K562 (cell line): ENCODE data around the gene ASCL2. TPM values are rescaled to one million over a fixed set of nuclear protein-coding genes. Genes with fewer than 3 reads are reported as not detected.

Experiments used
- ATAC-seq: fragments of 200-7000 bp; cut with Tn5 transposase; 3 replicates; pipeline ENCODE4 v1.9.1; 2020; ENCODE audit warnings: moderate library complexity
- BruUV-seq: library from RNA; stranded (reverse); fragments of 400-500 nt; replicated peaks from 2 replicates; lab custom pipeline; 2021; lab: Mats Ljungman, UMichigan
- CTCF ChIA-PET: fragments of 300-600 bp; formaldehyde crosslinking; extraction: SDS; loops from one replicate; lab custom pipeline; 2021; ENCODE audit warnings: low intra/inter-chr PET ratio; lab: Yijun Ruan, JAX
- POLR2A ChIA-PET: fragments of 300-600, 350-650 bp; sonication (Branson Sonifier 250); formaldehyde crosslinking; extraction: SDS; loops from one replicate; lab custom pipeline; 2021; ENCODE audit warnings: antibody characterized with exemption, inconsistent platforms; lab: Yijun Ruan, JAX
- DNase-seq, 4 experiments: peaks; one replicate each; pipeline versions ENCODE4 v3.0.0 to v3.0.0-alpha.2; 2011 to 2018; ENCODE audit warnings: low spot score in 3 of 4, mixed read lengths in 3 of 4; ENCODE audit errors: extremely low read depth in 1 of 4
- FAIRE-seq: peaks from 2 replicates; lab custom pipeline; 2011; peaks lifted over from hg19 to GRCh38; lab: Jason Lieb, UNC
- H2AFZ ChIP-seq: 2 replicates; pipeline ENCODE4 v1.6.0; 2011; ENCODE audit warnings: low read depth, low read length, control low read depth, inconsistent platforms
- H3K27ac ChIP-seq: fragments of 200-600 bp; 3 replicates; pipeline ENCODE4 v1.8.0; 2011; ENCODE audit warnings: low read depth, mild to moderate bottlenecking, control low read depth, inconsistent platforms, low read length, moderate library complexity, mixed read lengths; ENCODE audit errors: extremely low read depth
- H3K27me3 ChIP-seq, 2 experiments: fragments of 300-600 bp in 1 of 2; 2 replicates in 1 of 2; 3 replicates in 1 of 2; pipeline versions ENCODE4 v1.6.0 to v1.8.0; 2011; ENCODE audit warnings: inconsistent platforms in 2 of 2, low read length in 2 of 2, mild to moderate bottlenecking in 1 of 2, mixed read lengths in 1 of 2, moderate library complexity in 1 of 2; ENCODE audit not compliant: control insufficient read depth in 2 of 2, insufficient read depth in 2 of 2
- H3K36me3 ChIP-seq: fragments of 300-600 bp; 3 replicates; pipeline ENCODE4 v1.8.0; 2011; ENCODE audit warnings: mild to moderate bottlenecking, low read length, inconsistent platforms; ENCODE audit not compliant: control insufficient read depth, insufficient read depth
- H3K4me1 ChIP-seq, 2 experiments: fragments of 200-600 bp in 1 of 2; replicated peaks in 1 of 2; 2 replicates in 1 of 2; 3 replicates in 1 of 2; pipeline versions ENCODE4 v1.5.1 to v1.8.0; 2011; ENCODE audit warnings: inconsistent platforms in 2 of 2, low read length in 2 of 2, mild to moderate bottlenecking in 1 of 2, mixed read lengths in 1 of 2, moderate library complexity in 1 of 2; ENCODE audit not compliant: control insufficient read depth in 2 of 2, insufficient read depth in 2 of 2
- H3K4me2 ChIP-seq: 2 replicates; pipeline ENCODE4 v1.6.1; 2011; ENCODE audit warnings: low read length, control low read depth, inconsistent platforms, mixed read lengths; ENCODE audit not compliant: insufficient read depth
- H3K4me3 ChIP-seq: fragments of 200-600 bp; sonication (generic), shearing (Covaris generic); 2 replicates; pipeline ENCODE4 v1.5.1; 2016; ENCODE audit warnings: control low read depth, inconsistent platforms
- H3K79me2 ChIP-seq: fragments of 200-600 bp; 3 replicates; pipeline ENCODE4 v1.8.0; 2011; ENCODE audit warnings: low read length, inconsistent platforms; ENCODE audit not compliant: control insufficient read depth, insufficient read depth
- H3K9ac ChIP-seq, 2 experiments: 2 replicates each; pipeline versions ENCODE4 v1.6.0 to v1.6.1; 2011; ENCODE audit warnings: low read depth in 2 of 2, low read length in 2 of 2, control low read depth in 1 of 2, inconsistent platforms in 1 of 2, mild to moderate bottlenecking in 1 of 2, mixed read lengths in 1 of 2; ENCODE audit not compliant: insufficient read depth in 1 of 2
- H3K9me1 ChIP-seq: one replicate; pipeline ENCODE4 v1.6.0; 2011; ENCODE audit warnings: inconsistent platforms, mild to moderate bottlenecking, low read length, moderate library complexity; ENCODE audit not compliant: control insufficient read depth, insufficient read depth
- H3K9me3 ChIP-seq: replicated peaks from 2 replicates; pipeline ENCODE4 v1.5.1; 2011; ENCODE audit warnings: low read depth, low read length, inconsistent platforms; ENCODE audit not compliant: control insufficient read depth, insufficient read depth
- H4K20me1 ChIP-seq: replicated peaks from 2 replicates; pipeline ENCODE4 v1.6.1; 2011; ENCODE audit warnings: low read length, inconsistent platforms, mixed read lengths; ENCODE audit not compliant: control insufficient read depth, insufficient read depth
- ATF1 ChIP-seq, 2 experiments: fragments of 450-650 bp in 1 of 2; IDR thresholded peaks; 2 replicates each; pipeline ENCODE4 v1.6.1; 2016; ENCODE audit warnings: missing compliant biosample characterization in 1 of 2, missing genetic modification characterization in 1 of 2
- CEBPB ChIP-seq: fragments of 450-650 bp; IDR thresholded peaks from 2 replicates; pipeline ENCODE4 v1.6.1; 2016; ENCODE audit warnings: missing genetic modification characterization, missing compliant biosample characterization
- DACH1 ChIP-seq: fragments of 450-650 bp; IDR thresholded peaks from 2 replicates; pipeline ENCODE4 v1.6.1; 2018; ENCODE audit not compliant: partially characterized antibody
- EP300 ChIP-seq: IDR thresholded peaks from 2 replicates; pipeline ENCODE4 v1.6.1; 2012; ENCODE audit warnings: low read length, improper control_type of control experiment
- ETS1 ChIP-seq: conservative IDR thresholded peaks from 2 replicates; pipeline ENCODE4 v1.6.1; 2011; ENCODE audit warnings: low read depth, mild to moderate bottlenecking, low read length; ENCODE audit not compliant: control insufficient read depth
- KLF13 ChIP-seq: fragments of 450-650 bp; IDR thresholded peaks from 2 replicates; pipeline ENCODE4 v1.6.1; 2016; ENCODE audit warnings: missing genetic modification characterization, low read depth, mild to moderate bottlenecking, missing compliant biosample characterization, moderate library complexity, borderline replicate concordance
- MLX ChIP-seq, 2 experiments: fragments of 450-650 bp in 1 of 2; sonication (generic) in 1 of 2; formaldehyde crosslinking; conservative IDR thresholded peaks; 2 replicates each; pipeline versions ENCODE4 v1.4.0 to v1.8.1; 2020 to 2022; ENCODE audit warnings: mild to moderate bottlenecking in 1 of 2, missing genetic modification reagents in 1 of 2
- NUFIP1 ChIP-seq: fragments of 450-650 bp; IDR thresholded peaks from 2 replicates; pipeline ENCODE4 v1.6.1; 2018; ENCODE audit not compliant: partially characterized antibody
- PREB ChIP-seq: sonication (generic); formaldehyde crosslinking; IDR thresholded peaks from 2 replicates; pipeline ENCODE4 v1.8.1; 2023; ENCODE audit warnings: mild to moderate bottlenecking, missing genetic modification reagents
- SMC3 ChIP-seq: conservative IDR thresholded peaks from 2 replicates; pipeline ENCODE4 v1.6.1; 2011; ENCODE audit warnings: low read depth, low read length, improper control_type of control experiment; ENCODE audit not compliant: insufficient read depth
- TBL1XR1 ChIP-seq, 2 experiments: IDR thresholded peaks; 2 replicates each; pipeline ENCODE4 v1.6.1; 2012; ENCODE audit warnings: improper control_type of control experiment in 2 of 2, low read length in 2 of 2, mild to moderate bottlenecking in 1 of 2
- TSHZ1 ChIP-seq: fragments of 250-450 bp; sonication (Bioruptor Pico); IDR thresholded peaks from 2 replicates; pipeline ENCODE4 v1.4.0; 2020; ENCODE audit warnings: mild to moderate bottlenecking, moderate library complexity
- ZBTB8A ChIP-seq: fragments of 450-650 bp; IDR thresholded peaks from 2 replicates; pipeline ENCODE4 v1.6.1; 2018; ENCODE audit warnings: mild to moderate bottlenecking, moderate library complexity; ENCODE audit not compliant: partially characterized antibody
- ZC3H8 ChIP-seq: fragments of 450-650 bp; IDR thresholded peaks from 2 replicates; pipeline ENCODE4 v1.6.1; 2017
- ZNF124 ChIP-seq: sonication (generic); formaldehyde crosslinking; IDR thresholded peaks from 2 replicates; pipeline ENCODE4 v1.8.1; 2022; ENCODE audit warnings: missing genetic modification reagents
- ZNF274 ChIP-seq: IDR thresholded peaks from 2 replicates; pipeline ENCODE4 v1.6.1; 2011; ENCODE audit warnings: low read depth, mild to moderate bottlenecking, low read length, moderate library complexity, borderline replicate concordance
- ZNF347 ChIP-seq: fragments of 450-650 bp; formaldehyde crosslinking; IDR thresholded peaks from 2 replicates; pipeline ENCODE4 v1.4.0; 2020; ENCODE audit warnings: low read depth, mild to moderate bottlenecking, moderate library complexity
- ZNF778 ChIP-seq: fragments of 450-650 bp; formaldehyde crosslinking; IDR thresholded peaks from 2 replicates; pipeline ENCODE4 v1.4.0; 2020; ENCODE audit warnings: mild to moderate bottlenecking, moderate library complexity
- WGBS: fragments of 100-300 bp; shearing (Covaris generic); methylation state at CpG from one replicate; pipeline ENCODE4 v1.1.6; 2016; ENCODE audit warnings: low coverage, mixed read lengths; ENCODE audit not compliant: insufficient coverage; ENCODE audit errors: missing lambda C conversion rate; 5-methylcytosine and 5-hydroxymethylcytosine counted together
- in situ Hi-C: fragments of 300-500 bp; cut with MboI; formaldehyde crosslinking; loops from 4 replicates; pipeline ENCODE4 v1.15.0; 2018; ENCODE audit warnings: inconsistent platforms, mixed read lengths
- intact Hi-C: fragments of 100-400 bp; cut with micrococcal nuclease; formaldehyde crosslinking; loops from 2 replicates; pipeline ENCODE4 v1.14.2; 2022
- polyA plus RNA-seq, 8 experiments: library from polyadenylated mRNA; depleted of rRNA in 4 of 8; stranded (reverse) in 5 of 8; unstranded in 3 of 8; fragments of >200 nt; fragmentation: Nextera tagmentation in 2 of 8; fragmentation: Illumina TruSeq in 1 of 8; extraction: Ambion mirVana in 2 of 8; extraction: Trizol in 1 of 8; gene quantifications; 2 replicates each; pipeline versions ENCODE4 v1.2.1 to v1.2.3, GENCODE V29; 2011 to 2014; ENCODE audit warnings: inconsistent platforms in 1 of 8, missing spikeins in 1 of 8
- total RNA-seq, 7 experiments: library from RNA; depleted of rRNA in 6 of 7; stranded (reverse); fragments of >200 nt in 6 of 7; fragmentation: Illumina TruSeq in 2 of 7; extraction: Trizol in 2 of 7; gene quantifications; 2 replicates each; pipeline versions ENCODE4 v1.2.1 to v1.2.3, GENCODE V29; 2011 to 2021; ENCODE audit warnings: low replicate concordance in 1 of 7

ASCL2 gene
- total and polyA plus RNA-seq, 9 of the 15 experiments (the other 6 are each of a cell fraction or from before 2014, with no cell fraction given): 0.11 to 1.4 (median 0.36) TPM; not detected in 2

GRCh38 chr11:2316963-2317244 lies 46.5 kb upstream of the ASCL2 start:
- Histone ChIP-seq H3K4me1 (peaks cover 0 to 46% of the 10 kb centered on the region in 2 experiments; a peak in 2 of 5 replicates), H3K4me2 (no peak overlapping the region), H3K9me3 (no peaks in the 10 kb centered on the region), H3K36me3 (no peaks in the 10 kb centered on the region), H3K27me3 (peaks cover 21 to 53% of the 10 kb centered on the region in 2 experiments; a peak in 4 of 5 replicates), H4K20me1 (0 out of 2 replicates have a peak, but pooled peaks cover 3% of the 10 kb centered on the region), H3K4me3 (no peak overlapping the region), H3K79me2 (no peaks in the 10 kb centered on the region), H2AFZ (no peak overlapping the region), H3K27ac (no peak overlapping the region), H3K9me1 (no peaks in the 10 kb centered on the region), H3K9ac (no peak overlapping the region)
- intact Hi-C loops: no loop called here
- TF ChIP-seq KLF13 (no peak), NUFIP1 (no peak), MLX (CRISPR knock-in tag; conservative IDR thresholded peaks at IDR 0.05) (no peak), ZNF124 (CRISPR knock-in tag) (no peak), TSHZ1 (CRISPR knock-in tag) (no peak), EP300 (no peak), ETS1 (no peak), ZNF347 (CRISPR knock-in tag) (no peak), ZC3H8 (no peak), SMC3 (no peak), ZNF274 (no peak), TBL1XR1 (IDR thresholded peaks at IDR 0.05; ENCODE audit: low read length in 2 of 2) (no peak), ATF1 (CRISPR knock-in tag; IDR thresholded peaks at IDR 0.05) (no peak), ATF1 (tag; IDR thresholded peaks at IDR 0.05) (no peak), DACH1 (no peak), PREB (no peak), ZBTB8A (no peak), ZNF778 (CRISPR knock-in tag) (no peak), CEBPB (tag) (no peak)
- POLR2A ChIA-PET: interaction anchor here (1.1 kb wide), 1 partner anchor 12 kb away, joined by 3 read pairs; no protein-coding TSS in a partner anchor
- WGBS: 18% methylated on average over 3 of the region's 3 CpGs
- in situ Hi-C loops: no loop called here
- ATAC-seq: no peak
- CTCF ChIA-PET: no interaction called here
- no peak for FAIRE-seq
- BruUV-seq: no TSS peak
- DNase-seq: no peak
